Ishikawa (cell line): ENCODE measurements around the gene RP9.

Experiments
- CEBPB ChIP-seq: IDR thresholded peaks from 2 replicates; pipeline ENCODE4 v1.6.1; 2012
- CREB1 ChIP-seq: IDR thresholded peaks from 2 replicates; pipeline ENCODE4 v1.6.1; 2012; ENCODE audit warnings: low read depth
- EGR1 ChIP-seq: IDR thresholded peaks from 2 replicates; pipeline ENCODE4 v1.6.1; 2012
- EP300 ChIP-seq: IDR thresholded peaks from 2 replicates; pipeline ENCODE4 v1.6.1; 2012; ENCODE audit warnings: borderline replicate concordance
- FOXM1 ChIP-seq: IDR thresholded peaks from 2 replicates; pipeline ENCODE4 v1.6.1; 2012; ENCODE audit warnings: low read depth, borderline replicate concordance
- NFIC ChIP-seq: IDR thresholded peaks from 2 replicates; pipeline ENCODE4 v1.6.1; 2012
- RAD21 ChIP-seq: IDR thresholded peaks from 2 replicates; pipeline ENCODE4 v1.6.1; 2012; ENCODE audit warnings: low read depth
- TAF1 ChIP-seq: IDR thresholded peaks from 2 replicates; pipeline ENCODE4 v1.6.1; 2012; ENCODE audit warnings: low read depth, mild to moderate bottlenecking
- TCF12 ChIP-seq: IDR thresholded peaks from 2 replicates; pipeline ENCODE4 v1.6.1; 2012; ENCODE audit warnings: low read depth
- TEAD4 ChIP-seq: IDR thresholded peaks from 2 replicates; pipeline ENCODE4 v1.6.1; 2012
- YY1 ChIP-seq: IDR thresholded peaks from 2 replicates; pipeline ENCODE4 v1.6.1; 2012; ENCODE audit warnings: low read depth
- ZBTB7A ChIP-seq: IDR thresholded peaks from 2 replicates; pipeline ENCODE4 v1.6.1; 2012; ENCODE audit warnings: low read depth
- TF ChIP-seq, protein P1 (sequence below): IDR thresholded peaks from 2 replicates; pipeline ENCODE4 v1.6.1; 2012
- TF ChIP-seq, protein P2 (sequence below): IDR thresholded peaks from 2 replicates; pipeline ENCODE4 v1.6.1; 2012
- TF ChIP-seq, protein P3 (sequence below): IDR thresholded peaks from 2 replicates; pipeline ENCODE4 v1.6.1; 2012; ENCODE audit warnings: low read depth, mild to moderate bottlenecking

RP9 gene

DNA sequence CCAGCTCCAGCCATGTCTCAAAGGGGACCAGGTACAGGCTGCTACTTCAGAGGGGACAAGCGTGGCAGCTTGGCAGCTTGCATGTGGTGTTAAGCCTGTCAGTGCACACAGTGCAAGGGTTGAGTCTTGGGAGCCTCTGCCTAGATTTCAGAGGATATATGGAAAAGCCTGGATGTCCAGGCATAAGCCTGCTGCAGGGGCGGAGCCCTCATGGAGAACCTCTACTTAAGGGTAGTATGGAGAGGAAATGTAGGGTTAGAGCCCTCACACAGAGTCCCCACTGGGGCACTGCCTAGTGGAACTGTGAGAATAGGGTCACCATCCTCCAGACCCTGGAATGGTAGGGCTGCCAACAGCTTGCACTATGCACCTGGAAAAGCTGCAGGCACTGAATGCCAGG lies 38.9 kb downstream of the RP9 start:
- TF ChIP-seq EP300: no peak
- TF ChIP-seq CEBPB: no peak
- TF ChIP-seq TCF12: no peak
- no peak for TF ChIP-seq TEAD4
- no peak for TF ChIP-seq CREB1
- no peak for TF ChIP-seq NFIC

DNA sequence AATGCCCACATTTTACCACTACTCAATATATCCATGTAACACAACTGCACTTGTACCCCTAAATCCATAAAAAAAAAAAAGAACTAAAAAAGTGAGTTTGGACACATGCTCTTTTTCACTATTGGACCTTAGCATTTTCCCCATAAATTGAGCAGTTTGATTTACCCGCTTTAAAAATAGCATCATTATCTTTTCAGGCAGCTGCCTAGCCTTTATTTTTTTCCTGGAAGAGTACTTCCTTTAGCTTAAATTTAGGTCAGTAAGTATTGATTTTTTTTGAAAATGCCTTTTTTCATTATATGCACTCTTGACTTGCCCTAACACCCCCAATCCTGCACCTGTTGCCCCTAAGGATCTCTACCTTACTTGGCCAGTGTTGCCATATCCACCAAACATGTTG lies 41.3 kb downstream of the RP9 start:
- TF ChIP-seq, protein P1, sequence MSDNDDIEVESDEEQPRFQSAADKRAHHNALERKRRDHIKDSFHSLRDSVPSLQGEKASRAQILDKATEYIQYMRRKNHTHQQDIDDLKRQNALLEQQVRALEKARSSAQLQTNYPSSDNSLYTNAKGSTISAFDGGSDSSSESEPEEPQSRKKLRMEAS: no peak
- TF ChIP-seq EGR1: no peak
- TF ChIP-seq RAD21: no peak
- TF ChIP-seq YY1: no peak
- TF ChIP-seq, protein P2, sequence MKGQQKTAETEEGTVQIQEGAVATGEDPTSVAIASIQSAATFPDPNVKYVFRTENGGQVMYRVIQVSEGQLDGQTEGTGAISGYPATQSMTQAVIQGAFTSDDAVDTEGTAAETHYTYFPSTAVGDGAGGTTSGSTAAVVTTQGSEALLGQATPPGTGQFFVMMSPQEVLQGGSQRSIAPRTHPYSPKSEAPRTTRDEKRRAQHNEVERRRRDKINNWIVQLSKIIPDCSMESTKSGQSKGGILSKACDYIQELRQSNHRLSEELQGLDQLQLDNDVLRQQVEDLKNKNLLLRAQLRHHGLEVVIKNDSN: no peak
- TF ChIP-seq FOXM1: no peak
- TF ChIP-seq EP300: no peak
- TF ChIP-seq TAF1: no peak
- no peak for TF ChIP-seq CREB1

DNA sequence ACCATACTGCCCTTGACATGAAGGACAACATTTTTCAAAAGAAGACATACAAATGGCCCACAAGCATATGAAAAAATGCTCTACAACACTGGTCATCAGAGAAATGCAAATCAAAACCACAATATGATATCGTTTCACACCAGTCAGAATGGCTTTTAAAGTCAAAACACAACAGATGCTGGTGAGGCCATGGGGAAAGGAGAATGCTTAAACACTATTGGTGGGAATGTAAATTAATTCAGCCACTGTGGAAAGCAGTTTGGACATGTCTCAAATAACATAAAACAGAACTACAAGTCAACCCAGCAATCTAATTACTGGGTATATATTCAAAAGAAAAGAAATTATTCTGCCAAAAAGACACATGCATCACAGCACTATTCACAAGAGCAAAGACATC lies 42.4 kb downstream of the RP9 start:
- TF ChIP-seq TCF12 (no peak), FOXM1 (no peak), YY1 (no peak), CREB1 (no peak), NFIC (no peak), TAF1 (no peak), TEAD4 (no peak), CEBPB (no peak), EP300 (no peak)
- TF ChIP-seq, protein P3, sequence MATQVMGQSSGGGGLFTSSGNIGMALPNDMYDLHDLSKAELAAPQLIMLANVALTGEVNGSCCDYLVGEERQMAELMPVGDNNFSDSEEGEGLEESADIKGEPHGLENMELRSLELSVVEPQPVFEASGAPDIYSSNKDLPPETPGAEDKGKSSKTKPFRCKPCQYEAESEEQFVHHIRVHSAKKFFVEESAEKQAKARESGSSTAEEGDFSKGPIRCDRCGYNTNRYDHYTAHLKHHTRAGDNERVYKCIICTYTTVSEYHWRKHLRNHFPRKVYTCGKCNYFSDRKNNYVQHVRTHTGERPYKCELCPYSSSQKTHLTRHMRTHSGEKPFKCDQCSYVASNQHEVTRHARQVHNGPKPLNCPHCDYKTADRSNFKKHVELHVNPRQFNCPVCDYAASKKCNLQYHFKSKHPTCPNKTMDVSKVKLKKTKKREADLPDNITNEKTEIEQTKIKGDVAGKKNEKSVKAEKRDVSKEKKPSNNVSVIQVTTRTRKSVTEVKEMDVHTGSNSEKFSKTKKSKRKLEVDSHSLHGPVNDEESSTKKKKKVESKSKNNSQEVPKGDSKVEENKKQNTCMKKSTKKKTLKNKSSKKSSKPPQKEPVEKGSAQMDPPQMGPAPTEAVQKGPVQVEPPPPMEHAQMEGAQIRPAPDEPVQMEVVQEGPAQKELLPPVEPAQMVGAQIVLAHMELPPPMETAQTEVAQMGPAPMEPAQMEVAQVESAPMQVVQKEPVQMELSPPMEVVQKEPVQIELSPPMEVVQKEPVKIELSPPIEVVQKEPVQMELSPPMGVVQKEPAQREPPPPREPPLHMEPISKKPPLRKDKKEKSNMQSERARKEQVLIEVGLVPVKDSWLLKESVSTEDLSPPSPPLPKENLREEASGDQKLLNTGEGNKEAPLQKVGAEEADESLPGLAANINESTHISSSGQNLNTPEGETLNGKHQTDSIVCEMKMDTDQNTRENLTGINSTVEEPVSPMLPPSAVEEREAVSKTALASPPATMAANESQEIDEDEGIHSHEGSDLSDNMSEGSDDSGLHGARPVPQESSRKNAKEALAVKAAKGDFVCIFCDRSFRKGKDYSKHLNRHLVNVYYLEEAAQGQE: no peak
- TF ChIP-seq, protein P1: no peak

DNA sequence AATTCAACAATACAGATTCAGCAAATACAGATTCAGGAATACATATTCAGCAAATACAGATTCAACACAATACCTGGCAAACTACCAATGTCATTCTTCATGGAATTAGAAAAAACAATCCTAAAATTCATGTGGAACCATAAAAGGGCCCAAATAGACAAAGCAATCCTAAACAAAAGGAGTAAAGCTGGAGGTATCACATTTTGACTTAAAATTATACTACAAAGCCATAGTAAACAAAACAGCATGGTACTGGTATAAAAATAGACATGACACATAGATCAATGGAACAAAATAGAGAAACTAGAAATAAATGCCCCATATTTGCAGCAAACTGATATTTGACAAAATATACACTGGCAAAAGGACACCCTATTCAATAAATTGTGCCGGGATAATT lies 43.2 kb downstream of the RP9 start:
- TF ChIP-seq TEAD4 (no peak), ZBTB7A (no peak), EGR1 (no peak), YY1 (no peak), TAF1 (no peak)
- TF ChIP-seq, protein P1: no peak
- TF ChIP-seq, protein P2: no peak

DNA sequence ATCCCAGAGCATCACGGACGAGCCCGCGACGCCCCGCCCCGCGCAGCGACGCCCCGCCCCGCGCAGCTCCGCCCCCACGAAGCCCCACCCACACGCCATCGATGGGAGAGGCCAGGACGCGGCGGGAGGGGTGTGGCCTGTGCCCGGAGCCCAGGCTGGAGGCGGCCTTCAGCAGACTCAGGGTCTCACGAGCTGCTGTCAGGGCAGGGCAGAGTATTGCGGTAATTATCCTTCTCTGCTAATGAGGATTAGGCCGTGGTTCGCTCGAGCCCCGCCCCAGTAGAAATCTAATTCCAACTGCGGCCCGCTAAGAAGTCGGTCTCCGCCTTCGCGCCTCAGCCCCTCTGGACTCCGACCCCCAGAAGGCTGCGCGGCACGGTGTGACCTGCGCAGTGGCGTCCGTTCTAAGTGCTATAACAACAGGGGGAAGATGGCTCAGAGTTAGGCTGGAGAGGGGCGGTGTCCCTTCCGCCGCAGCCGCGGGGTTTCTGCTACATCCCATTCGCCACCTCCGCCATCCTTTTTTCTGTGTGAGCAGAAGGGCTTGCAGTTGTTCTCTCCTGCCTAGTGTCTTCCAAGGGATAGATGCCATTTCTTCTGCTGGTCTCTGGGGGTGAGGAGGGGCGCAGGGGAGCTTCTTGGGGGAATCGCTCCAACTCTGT lies 46.3 kb downstream of the RP9 start:
- TF ChIP-seq, protein P1: no peak; the same call in none of the 2 replicates
- no peak for TF ChIP-seq TEAD4
- TF ChIP-seq TAF1: peak; percentile 66
- no peak for TF ChIP-seq CEBPB
- no peak for TF ChIP-seq CREB1
- no peak for TF ChIP-seq EP300
- TF ChIP-seq YY1: peak; percentile 79
- TF ChIP-seq, protein P2: peak; percentile 50; the same call in 1 of the 2 replicates
- TF ChIP-seq, protein P3: no peak
- TF ChIP-seq ZBTB7A: no peak
- peak; percentile 38; the same call in 1 of the 2 replicates for TF ChIP-seq TCF12
- TF ChIP-seq NFIC: no peak
- 0 out of 2 replicates have a peak, but pooled peaks have one; percentile 10 for TF ChIP-seq EGR1
- TF ChIP-seq FOXM1: no peak
- no peak for TF ChIP-seq RAD21
